HepG2 (cell line): ENCODE measurements around the gene SEC14L5. TPM values are rescaled to one million over a fixed set of nuclear protein-coding genes. Genes with fewer than 3 reads are reported as not detected.
A peak's percentile ranks its signal among the peaks of the same experiment; 100 is the strongest.

Source experiments
- CC2D1A ChIP-seq: sonication (generic); formaldehyde crosslinking; IDR thresholded peaks from 2 replicates; pipeline ENCODE4 v1.8.1; 2023; ENCODE audit warnings: mild to moderate bottlenecking, missing genetic modification reagents
- CREB1 ChIP-seq, 2 experiments: fragments of 450-650 bp in 1 of 2; IDR thresholded peaks; 2 replicates each; pipeline ENCODE4 v1.6.1; 2016 to 2017; ENCODE audit warnings: control low read depth in 1 of 2, mild to moderate bottlenecking in 1 of 2, missing compliant biosample characterization in 1 of 2, missing genetic modification characterization in 1 of 2
- FOXA1 ChIP-seq, 2 experiments: fragments of 450-650 bp in 1 of 2; sonication (generic) in 1 of 2; formaldehyde crosslinking in 1 of 2; IDR thresholded peaks; 2 replicates each; pipeline versions ENCODE4 v1.4.0 to v1.6.1; 2016 to 2020; ENCODE audit warnings: missing genetic modification reagents in 1 of 2
- KMT2A ChIP-seq: sonication (generic); formaldehyde crosslinking; IDR thresholded peaks from 2 replicates; pipeline ENCODE4 v1.4.0; 2020; ENCODE audit warnings: missing genetic modification reagents
- MAFG ChIP-seq: sonication (generic); formaldehyde crosslinking; IDR thresholded peaks from 2 replicates; pipeline ENCODE4 v1.5.1; 2020; ENCODE audit warnings: mild to moderate bottlenecking, missing genetic modification reagents
- ZNF329 ChIP-seq: sonication (generic); formaldehyde crosslinking; IDR thresholded peaks from 2 replicates; pipeline ENCODE4 v1.9.0; 2021; ENCODE audit warnings: low read depth, mild to moderate bottlenecking, missing genetic modification reagents
- polyA plus RNA-seq, 8 experiments: library from polyadenylated mRNA; depleted of rRNA in 3 of 8; stranded (reverse) in 7 of 8; unstranded in 1 of 8; fragments of >200 nt; fragmentation: Illumina TruSeq in 4 of 8; extraction: Trizol in 4 of 8; gene quantifications; 2 replicates each; pipeline versions ENCODE4 v1.2.1 to v1.2.3, GENCODE V29; 2011 to 2016; ENCODE audit warnings: low read depth in 4 of 8, missing spikeins in 1 of 8, mixed read lengths in 1 of 8; ENCODE audit not compliant: insufficient read depth in 1 of 8
- total RNA-seq, 5 experiments: library from RNA; depleted of rRNA; stranded (reverse); fragments of >200 nt; fragmentation: Illumina TruSeq; extraction: Trizol; gene quantifications; 2 replicates each; pipeline ENCODE4 v1.2.3, GENCODE V29; 2016; ENCODE audit warnings: low read depth in 1 of 5
- TF ChIP-seq, protein P1 (sequence below): sonication (generic); formaldehyde crosslinking; IDR thresholded peaks from 2 replicates; pipeline ENCODE4 v1.9.0; 2021; ENCODE audit warnings: missing genetic modification reagents, borderline replicate concordance
- TF ChIP-seq, protein P2 (sequence below): sonication (generic); formaldehyde crosslinking; IDR thresholded peaks from 2 replicates; pipeline ENCODE4 v1.4.0; 2020; ENCODE audit warnings: missing genetic modification reagents, mild to moderate bottlenecking, borderline replicate concordance
- TF ChIP-seq, protein P3 (sequence below): sonication (generic); formaldehyde crosslinking; IDR thresholded peaks from 2 replicates; pipeline ENCODE4 v1.8.1; 2023; ENCODE audit warnings: mild to moderate bottlenecking, inconsistent platforms, moderate library complexity, missing genetic modification reagents, borderline replicate concordance
- TF ChIP-seq, protein P4 (sequence below): sonication (generic); formaldehyde crosslinking; IDR thresholded peaks from 2 replicates; pipeline ENCODE4 v1.4.0; 2020; ENCODE audit warnings: missing genetic modification reagents, borderline replicate concordance
- TF ChIP-seq, protein P5 (sequence below), 2 experiments: IDR thresholded peaks; 2 replicates each; pipeline ENCODE4 v1.6.1; 2011 to 2012; ENCODE audit warnings: low read length in 2 of 2, borderline replicate concordance in 1 of 2, low read depth in 1 of 2, mild to moderate bottlenecking in 1 of 2, moderate library complexity in 1 of 2

Gene SEC14L5
- total and polyA plus RNA-seq, 2 of the 13 experiments (the other 11 are each of a cell fraction or from before 2014, with no cell fraction given), result 0.40 to 0.42 TPM

DNA sequence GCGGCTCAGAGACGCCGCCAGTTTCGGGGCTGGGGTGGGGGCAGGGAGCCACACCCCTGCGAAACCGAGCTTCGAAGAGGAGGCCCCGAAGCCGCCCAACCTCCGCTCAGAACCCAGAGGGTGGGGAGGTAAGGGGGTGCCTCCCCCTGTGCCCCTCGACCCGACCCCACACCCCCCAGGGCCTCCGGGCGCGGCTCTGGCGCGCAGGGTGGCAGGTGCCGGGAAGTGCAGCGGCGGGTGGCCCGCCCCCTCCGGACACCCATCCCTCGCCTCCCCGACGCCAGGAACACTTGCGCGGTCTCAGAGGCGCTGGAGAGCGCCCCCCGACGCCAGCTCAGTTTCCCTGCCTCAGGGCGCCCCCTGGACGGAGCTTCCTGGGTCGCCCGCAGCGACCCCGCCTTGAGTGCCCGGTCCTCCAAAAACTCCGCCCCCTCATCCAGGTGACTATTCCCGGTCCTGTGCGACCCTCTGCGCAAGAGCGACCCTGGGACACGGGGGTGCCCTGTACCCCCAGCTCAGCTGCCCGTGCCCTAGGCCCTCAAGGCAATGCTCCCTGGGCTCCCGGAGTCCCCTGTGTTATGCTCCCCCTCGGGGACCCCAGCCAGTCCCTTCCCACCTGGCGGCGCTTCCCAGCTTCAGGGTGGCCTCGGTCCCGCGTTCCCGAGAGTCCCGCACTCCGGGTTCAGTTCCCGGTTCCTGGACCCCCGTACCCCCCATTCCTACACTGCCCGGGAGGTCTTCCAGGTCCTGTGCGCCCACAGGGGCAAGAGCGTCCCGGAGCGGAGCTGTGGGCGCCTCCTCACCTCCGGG is 21.7 kb upstream of the SEC14L5 start (continued):
- TF ChIP-seq ZNF329 (no peak), CC2D1A (no peak), CREB1 (IDR thresholded peaks at IDR 0.05) (no peak), CREB1 (CRISPR knock-in tag; IDR thresholded peaks at IDR 0.05) (no peak), KMT2A (CRISPR knock-in tag) (no peak), FOXA1 (IDR thresholded peaks at IDR 0.05) (no peak), FOXA1 (CRISPR knock-in tag; IDR thresholded peaks at IDR 0.05) (no peak), MAFG (CRISPR knock-in tag) (no peak)
- TF ChIP-seq, protein P1, sequence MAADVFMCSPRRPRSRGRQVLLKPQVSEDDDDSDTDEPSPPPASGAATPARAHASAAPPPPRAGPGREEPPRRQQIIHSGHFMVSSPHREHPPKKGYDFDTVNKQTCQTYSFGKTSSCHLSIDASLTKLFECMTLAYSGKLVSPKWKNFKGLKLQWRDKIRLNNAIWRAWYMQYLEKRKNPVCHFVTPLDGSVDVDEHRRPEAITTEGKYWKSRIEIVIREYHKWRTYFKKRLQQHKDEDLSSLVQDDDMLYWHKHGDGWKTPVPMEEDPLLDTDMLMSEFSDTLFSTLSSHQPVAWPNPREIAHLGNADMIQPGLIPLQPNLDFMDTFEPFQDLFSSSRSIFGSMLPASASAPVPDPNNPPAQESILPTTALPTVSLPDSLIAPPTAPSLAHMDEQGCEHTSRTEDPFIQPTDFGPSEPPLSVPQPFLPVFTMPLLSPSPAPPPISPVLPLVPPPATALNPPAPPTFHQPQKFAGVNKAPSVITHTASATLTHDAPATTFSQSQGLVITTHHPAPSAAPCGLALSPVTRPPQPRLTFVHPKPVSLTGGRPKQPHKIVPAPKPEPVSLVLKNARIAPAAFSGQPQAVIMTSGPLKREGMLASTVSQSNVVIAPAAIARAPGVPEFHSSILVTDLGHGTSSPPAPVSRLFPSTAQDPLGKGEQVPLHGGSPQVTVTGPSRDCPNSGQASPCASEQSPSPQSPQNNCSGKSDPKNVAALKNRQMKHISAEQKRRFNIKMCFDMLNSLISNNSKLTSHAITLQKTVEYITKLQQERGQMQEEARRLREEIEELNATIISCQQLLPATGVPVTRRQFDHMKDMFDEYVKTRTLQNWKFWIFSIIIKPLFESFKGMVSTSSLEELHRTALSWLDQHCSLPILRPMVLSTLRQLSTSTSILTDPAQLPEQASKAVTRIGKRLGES (CRISPR knock-in tag), result no peak
- TF ChIP-seq, protein P2, sequence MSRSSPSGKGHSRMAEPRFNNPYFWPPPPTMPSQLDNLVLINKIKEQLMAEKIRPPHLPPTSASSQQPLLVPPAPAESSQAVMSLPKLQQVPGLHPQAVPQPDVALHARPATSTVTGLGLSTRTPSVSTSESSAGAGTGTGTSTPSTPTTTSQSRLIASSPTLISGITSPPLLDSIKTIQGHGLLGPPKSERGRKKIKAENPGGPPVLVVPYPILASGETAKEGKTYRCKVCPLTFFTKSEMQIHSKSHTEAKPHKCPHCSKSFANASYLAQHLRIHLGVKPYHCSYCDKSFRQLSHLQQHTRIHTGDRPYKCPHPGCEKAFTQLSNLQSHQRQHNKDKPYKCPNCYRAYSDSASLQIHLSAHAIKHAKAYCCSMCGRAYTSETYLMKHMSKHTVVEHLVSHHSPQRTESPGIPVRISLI, result no peak
- TF ChIP-seq, protein P3, sequence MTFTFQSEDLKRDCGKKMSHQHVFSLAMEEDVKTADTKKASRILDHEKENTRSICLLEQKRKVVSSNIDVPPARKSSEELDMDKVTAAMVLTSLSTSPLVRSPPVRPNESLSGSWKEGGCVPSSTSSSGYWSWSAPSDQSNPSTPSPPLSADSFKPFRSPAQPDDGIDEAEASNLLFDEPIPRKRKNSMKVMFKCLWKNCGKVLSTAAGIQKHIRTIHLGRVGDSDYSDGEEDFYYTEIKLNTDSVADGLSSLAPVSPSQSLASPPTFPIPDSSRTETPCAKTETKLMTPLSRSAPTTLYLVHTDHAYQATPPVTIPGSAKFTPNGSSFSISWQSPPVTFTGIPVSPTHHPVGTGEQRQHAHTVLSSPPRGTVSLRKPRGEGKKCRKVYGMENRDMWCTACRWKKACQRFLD (CRISPR knock-in tag), result 0 out of 2 replicates have a peak, but pooled peaks have one; percentile 25
- TF ChIP-seq, protein P4, sequence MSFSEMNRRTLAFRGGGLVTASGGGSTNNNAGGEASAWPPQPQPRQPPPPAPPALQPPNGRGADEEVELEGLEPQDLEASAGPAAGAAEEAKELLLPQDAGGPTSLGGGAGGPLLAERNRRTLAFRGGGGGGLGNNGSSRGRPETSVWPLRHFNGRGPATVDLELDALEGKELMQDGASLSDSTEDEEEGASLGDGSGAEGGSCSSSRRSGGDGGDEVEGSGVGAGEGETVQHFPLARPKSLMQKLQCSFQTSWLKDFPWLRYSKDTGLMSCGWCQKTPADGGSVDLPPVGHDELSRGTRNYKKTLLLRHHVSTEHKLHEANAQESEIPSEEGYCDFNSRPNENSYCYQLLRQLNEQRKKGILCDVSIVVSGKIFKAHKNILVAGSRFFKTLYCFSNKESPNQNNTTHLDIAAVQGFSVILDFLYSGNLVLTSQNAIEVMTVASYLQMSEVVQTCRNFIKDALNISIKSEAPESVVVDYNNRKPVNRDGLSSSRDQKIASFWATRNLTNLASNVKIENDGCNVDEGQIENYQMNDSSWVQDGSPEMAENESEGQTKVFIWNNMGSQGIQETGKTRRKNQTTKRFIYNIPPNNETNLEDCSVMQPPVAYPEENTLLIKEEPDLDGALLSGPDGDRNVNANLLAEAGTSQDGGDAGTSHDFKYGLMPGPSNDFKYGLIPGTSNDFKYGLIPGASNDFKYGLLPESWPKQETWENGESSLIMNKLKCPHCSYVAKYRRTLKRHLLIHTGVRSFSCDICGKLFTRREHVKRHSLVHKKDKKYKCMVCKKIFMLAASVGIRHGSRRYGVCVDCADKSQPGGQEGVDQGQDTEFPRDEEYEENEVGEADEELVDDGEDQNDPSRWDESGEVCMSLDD (CRISPR knock-in tag), result peak; percentile 71; the same call in 1 of the 2 replicates
- TF ChIP-seq, protein P5, sequence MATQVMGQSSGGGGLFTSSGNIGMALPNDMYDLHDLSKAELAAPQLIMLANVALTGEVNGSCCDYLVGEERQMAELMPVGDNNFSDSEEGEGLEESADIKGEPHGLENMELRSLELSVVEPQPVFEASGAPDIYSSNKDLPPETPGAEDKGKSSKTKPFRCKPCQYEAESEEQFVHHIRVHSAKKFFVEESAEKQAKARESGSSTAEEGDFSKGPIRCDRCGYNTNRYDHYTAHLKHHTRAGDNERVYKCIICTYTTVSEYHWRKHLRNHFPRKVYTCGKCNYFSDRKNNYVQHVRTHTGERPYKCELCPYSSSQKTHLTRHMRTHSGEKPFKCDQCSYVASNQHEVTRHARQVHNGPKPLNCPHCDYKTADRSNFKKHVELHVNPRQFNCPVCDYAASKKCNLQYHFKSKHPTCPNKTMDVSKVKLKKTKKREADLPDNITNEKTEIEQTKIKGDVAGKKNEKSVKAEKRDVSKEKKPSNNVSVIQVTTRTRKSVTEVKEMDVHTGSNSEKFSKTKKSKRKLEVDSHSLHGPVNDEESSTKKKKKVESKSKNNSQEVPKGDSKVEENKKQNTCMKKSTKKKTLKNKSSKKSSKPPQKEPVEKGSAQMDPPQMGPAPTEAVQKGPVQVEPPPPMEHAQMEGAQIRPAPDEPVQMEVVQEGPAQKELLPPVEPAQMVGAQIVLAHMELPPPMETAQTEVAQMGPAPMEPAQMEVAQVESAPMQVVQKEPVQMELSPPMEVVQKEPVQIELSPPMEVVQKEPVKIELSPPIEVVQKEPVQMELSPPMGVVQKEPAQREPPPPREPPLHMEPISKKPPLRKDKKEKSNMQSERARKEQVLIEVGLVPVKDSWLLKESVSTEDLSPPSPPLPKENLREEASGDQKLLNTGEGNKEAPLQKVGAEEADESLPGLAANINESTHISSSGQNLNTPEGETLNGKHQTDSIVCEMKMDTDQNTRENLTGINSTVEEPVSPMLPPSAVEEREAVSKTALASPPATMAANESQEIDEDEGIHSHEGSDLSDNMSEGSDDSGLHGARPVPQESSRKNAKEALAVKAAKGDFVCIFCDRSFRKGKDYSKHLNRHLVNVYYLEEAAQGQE (IDR thresholded peaks at IDR 0.05; ENCODE audit: borderline replicate concordance in 1 of 2, low read depth in 1 of 2, low read length in 2 of 2), result no peak
